Midbrain (tissue), 1 donor: Measurements from ENCODE around the gene LY6G5C.
A peak's percentile ranks its signal among the peaks of the same experiment; 100 is the strongest.

Experiments used
- DNase-seq: peaks from one replicate; lab custom pipeline; 2025; lab: John Stamatoyannopoulos, UW

The LY6G5C gene

DNA sequence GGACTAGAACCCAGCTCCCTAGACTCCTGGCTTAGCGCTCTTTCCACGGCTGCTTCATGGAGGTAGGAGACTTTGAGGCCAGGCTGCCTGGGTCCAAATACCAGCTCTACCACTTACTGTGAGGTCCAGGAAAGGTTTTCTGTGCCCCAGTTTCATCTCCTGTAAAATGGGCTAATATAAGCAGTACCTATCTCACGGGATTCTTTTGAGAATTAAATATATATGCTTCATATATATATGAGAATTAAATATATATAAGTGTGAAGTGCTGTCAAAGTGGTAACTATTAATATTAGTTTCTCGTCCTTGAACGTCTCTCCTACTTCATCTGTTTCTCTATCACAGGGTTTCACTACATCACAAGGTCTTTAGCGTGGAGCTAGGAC, 10.2 kb upstream of the LY6G5C start:
- DNase-seq: no peak

DNA sequence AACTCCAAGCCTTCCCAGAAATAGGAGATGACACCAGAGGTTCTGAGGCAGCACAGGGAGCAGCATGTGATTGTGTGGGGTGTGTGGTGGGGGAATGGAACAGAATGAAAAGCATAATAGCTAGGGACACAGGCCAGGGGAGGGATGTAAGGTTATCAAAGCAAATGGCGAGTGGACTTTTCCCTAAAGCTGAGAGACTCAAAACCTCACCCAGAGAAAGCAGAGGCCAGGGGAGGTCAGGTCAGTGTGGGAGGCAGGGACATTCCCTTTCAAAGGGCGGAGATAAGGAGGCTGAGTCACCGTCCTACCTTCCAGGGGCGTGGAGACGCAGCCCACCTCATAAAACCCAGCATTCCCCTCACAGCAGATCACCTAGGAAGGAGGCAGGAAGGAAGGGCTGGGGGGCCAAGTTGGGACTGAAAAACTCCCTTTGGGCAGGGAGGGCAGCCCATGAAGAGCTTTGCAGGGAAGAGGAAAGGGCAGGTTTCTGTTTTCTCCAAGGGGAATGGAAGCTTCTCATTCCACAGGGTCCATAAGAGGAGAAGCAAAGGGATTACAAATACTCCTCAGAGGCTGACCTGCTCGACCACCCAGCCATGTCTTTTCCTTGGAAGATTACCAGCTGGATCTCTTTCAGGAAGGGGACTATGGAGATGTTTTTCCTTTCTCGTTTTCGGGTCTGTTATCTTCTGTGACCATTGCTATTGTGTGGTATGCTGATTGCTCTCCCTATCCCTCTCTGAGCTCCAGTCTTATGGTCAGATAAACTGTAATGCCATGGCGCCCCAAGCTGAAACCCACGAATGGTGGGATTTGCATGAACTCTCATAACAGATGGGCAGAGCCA, 9.6 kb upstream of the LY6G5C start:
- no peak for DNase-seq

DNA sequence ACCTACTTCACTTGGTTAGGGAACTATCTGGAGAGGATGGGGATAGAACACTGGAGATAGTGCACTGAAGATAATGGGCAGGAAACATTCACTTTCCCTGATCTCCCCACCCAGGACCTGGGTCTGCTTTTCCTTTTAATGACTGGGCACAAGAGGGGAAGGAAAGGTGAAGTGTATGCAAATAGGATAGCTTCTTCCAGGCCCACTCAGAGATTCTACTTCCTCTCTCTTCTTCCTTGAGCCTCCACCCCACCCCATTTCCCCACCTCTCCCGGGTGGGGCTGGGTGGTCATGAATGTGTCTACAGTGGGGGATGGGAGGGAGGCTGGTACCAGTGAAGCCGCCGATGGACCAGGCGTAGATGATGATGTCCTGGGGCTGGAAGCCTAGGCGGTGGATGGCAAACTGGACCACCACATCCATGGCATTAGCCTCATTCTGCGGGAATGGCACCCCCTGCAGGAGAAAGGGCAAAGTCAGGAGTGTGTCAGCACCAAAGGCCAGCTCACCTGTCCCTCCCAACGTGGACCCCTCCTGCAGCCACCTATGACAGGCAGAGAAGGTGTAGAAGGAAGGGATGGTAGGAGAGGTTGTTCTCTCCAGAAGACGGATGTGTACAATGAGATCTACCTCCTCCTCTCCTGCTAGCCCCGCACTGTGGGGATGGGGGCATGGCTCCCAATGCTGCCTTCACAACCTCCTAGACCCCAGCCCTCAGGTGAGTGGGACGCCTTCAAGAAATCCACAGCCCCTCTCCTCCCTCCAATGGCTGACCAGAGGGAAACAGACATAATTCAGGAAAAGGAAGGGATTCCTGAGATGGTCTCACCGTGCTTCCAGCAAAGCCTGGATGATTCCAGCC, 8.6 kb upstream of the LY6G5C start:
- DNase-seq: no peak

DNA sequence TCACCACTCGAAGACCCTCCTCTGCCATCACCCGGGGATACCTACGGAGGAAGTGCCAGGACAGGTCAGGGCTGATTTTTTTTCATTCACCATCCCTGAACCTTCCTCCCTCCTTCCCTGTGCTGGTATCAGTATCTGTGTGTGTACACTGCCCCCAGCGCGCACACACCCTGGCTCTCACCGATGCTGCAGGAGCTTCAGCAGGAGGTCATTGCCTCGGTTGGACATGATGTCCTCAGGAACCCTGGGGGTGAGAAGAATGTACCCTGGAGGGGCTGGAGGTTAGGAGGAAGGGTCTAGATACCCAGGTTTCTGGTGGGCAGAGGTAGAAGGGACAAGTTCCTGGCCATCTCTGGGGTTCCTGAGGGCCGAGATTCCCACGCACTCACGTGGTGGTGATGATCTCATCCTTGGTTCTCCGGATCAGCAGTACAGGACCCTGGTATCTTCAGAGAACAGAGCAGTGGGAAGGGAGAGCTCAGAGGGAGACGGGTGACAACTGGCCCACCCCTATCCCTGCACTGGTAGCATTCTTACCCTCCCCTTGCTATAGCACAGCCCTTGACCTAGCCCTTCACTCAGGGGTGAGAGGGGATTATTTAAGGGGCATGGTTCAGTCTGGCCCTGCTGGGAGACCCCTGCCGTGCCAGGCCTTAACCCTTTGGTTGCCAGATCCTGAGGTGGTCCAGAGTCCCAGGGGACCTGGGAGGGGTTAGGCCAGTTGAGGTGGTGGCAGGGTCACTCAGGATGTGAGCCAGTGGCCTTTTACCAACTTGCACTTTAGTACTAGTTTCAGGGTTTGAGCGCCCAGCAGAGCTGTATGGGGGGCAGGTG, 7.2 kb upstream of the LY6G5C start:
- no peak for DNase-seq

DNA sequence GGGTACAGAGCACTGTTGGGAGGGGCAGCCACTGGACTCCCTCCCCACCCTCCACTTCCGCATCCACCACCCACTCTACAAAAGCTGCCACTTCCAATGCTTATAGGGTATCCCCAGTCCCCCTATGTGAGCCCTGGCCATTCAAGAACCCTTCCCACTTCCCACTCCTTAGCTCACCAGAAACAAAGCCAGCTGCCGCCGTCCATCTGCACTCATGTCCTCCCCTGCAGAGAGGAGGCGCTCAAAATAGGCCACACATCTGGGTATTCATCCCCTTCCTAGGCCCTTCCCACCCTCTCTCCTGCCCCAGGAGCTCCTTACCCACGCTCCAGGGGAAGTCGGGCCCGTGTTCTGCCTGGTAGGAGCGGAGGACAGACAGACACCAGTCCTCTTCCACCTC, 6.5 kb upstream of the LY6G5C start:
- no peak for DNase-seq

DNA sequence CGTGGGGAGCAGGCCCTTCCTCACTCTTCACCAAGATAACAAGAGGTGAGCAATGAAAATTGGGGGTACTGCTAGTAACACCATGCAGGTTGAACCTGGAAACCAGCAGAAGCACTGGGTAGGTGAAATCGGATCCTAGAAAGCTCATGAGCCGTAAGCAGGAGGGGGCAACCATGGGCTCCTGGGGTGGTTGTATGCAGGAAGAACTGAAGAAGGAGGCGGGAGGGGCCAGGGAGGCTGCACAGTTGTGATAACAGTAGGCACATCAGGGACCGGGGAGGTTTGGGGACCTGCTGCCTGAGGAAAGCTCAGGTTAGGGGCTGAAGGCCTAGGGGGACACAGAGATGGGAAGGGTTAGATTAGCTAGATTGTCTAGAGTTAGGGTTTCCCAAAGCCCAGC, 5.6 kb upstream of the LY6G5C start:
- no peak for DNase-seq

DNA sequence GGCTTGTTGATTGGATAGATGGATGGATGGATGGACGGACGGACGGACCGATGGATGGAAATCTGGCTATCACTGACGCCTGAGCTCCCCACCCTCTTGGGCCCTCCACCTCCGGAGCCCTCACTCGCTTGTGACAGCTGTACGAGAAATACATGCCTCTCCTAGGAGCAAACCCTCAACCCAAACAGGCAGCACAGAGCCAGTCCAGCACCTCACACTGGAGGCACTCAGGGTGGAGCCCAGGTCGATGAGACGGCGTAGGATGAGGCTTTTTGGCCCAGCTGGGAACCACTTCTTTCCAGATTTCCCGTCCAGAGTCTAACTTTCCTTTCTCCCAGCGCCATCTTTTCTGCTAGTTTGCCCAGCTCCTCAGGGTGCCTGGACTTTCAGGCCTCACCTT, 2.7 kb upstream of the LY6G5C start:
- no peak for DNase-seq

DNA sequence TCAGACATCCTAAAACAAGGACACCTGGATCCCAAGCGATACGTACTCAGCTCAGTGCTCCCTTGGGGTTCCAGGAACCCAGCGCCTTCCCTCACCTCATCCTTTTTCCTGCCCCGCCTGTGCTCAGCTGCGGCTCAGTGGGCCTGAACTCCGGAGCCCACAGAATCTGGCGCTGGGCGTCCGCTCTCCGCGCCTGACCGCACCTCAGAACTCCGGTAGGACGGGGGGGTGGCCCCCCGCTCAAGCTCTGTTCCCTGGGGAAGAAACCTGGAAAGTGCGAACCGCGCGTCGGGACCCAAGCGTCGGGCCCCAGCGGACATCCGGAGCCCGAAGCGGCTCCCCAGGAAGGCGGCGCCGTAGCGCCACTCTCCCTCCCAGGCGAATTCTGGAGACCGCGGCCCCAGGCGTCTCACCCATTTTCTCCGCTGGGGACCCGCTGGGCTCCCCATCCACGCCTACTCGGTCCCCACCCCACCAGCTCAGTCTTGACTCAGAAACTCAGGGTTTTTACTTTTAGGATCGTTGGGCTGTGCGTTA, 336 bp upstream of the LY6G5C start:
- peak; percentile 32 for DNase-seq

DNA sequence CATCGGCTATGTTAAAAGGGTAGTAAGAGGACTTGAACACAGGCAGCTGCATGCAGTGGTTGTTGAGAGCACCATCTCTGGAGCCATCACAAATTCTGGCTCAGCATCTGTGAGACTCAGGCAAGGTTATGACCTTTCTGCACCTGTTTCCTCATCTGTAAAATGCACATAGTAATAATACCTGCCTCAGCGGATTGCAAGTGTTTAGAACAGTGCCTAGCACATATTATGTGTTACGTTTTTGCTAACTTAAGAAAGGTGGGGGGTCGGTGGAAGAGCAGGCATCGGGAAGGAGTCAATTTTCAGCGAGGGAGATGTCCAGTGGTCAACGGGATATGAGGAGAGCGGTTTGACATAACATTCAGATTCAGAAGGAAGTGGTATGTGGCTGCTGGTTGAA, 2.9 kb downstream of the LY6G5C start:
- no peak for DNase-seq

DNA sequence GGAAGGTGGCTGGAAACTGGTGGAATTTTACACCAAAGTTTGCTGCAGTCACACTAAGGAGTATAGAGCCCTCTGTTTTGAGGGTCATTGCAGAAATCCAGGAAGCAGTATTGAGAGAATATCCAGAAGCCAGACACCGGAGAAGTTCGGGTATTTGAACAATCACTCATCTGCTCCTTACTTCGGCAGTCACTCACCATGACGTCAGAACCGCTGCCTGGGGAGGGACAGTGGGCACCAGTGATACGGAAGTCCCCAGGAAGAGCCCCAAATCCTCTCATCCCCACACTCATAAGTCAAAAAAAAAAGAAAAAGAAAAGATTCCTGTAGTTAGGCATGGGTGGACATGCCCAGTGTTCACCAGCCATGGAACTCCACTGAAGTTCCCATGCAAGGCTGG, 4.0 kb downstream of the LY6G5C start:
- DNase-seq: no peak

DNA sequence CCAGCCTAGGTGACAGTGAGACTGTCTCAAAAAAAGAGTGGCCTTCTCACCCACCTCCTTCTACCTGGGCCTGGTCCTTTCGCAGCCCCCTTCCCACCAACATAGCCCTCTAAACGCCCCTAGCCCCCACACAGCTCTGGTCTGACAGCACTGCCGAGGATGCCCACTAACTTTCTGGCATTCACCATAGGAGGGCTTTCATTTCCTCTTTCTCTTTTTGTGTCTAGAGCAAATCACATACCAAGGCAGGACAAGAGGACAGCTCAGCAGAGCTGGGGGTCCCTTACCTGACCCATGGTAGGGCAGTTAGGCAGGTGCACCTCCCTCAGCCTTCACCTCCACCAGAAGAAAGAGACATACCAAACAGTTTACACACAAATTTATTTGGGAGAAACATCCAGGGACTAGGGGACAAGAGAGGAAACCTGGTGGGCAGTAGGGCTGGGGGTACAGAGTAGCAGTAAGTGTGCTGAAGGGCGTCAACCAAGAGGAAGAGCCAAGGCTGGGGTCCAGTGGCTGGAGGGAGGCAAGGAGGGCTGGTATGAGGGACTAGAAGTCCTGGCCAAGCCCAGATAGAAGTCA, 4.5 kb downstream of the LY6G5C start:
- no peak for DNase-seq

DNA sequence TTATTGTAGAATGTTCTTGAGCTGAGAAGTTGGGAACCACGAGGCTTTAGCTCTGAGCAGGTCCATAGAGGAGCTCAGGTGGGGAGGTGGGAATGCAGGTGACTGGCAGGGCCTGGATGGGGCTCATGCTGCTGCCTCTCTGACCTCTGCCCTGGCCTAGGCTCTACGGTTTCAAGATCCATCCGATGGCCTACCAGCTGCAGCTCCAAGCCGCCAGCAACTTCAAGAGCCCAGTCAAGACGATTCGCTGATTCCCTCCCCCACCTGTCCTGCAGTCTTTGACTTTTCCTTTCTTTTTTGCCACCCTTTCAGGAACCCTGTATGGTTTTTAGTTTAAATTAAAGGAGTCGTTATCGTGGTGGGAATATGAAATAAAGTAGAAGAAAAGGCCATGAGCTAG, 11.2 kb downstream of the LY6G5C start, which contains the start of gene LY6G5B:
Gene LY6G5B, plus strand, starts transcription at position 301 of the 400 bp plus-strand sequence. CDS start 975 bp downstream, outside the sequence.
- DNase-seq: no peak

DNA sequence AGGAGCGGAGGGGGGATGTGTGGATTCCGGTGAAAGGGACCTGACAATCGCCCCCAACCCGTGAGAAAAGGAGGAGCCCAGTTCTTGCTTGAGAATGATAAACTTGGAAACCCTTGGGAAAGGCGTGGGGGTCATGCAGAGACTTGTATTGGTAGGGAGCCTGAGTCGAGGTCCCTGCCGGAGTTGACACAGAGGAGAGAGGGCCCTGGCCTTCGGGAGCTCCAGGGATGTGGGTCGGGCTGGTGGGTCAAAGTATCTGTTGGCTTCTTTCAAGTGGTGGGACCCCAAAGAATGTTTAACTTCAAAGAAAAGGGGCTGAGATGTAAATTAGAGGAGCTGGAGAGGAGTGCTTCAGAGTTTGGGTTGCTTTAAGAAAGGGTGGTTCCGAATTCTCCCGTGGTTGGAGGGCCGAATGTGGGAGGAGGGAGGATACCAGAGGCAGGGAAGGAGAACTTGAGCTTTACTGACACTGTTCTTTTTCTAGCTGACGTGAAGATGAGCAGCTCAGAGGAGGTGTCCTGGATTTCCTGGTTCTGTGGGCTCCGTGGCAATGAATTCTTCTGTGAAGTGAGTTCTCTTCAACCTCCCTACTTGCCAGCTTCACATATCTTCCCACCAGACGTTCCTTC, 14.4 kb downstream of the LY6G5C start:
- DNase-seq: no peak

DNA sequence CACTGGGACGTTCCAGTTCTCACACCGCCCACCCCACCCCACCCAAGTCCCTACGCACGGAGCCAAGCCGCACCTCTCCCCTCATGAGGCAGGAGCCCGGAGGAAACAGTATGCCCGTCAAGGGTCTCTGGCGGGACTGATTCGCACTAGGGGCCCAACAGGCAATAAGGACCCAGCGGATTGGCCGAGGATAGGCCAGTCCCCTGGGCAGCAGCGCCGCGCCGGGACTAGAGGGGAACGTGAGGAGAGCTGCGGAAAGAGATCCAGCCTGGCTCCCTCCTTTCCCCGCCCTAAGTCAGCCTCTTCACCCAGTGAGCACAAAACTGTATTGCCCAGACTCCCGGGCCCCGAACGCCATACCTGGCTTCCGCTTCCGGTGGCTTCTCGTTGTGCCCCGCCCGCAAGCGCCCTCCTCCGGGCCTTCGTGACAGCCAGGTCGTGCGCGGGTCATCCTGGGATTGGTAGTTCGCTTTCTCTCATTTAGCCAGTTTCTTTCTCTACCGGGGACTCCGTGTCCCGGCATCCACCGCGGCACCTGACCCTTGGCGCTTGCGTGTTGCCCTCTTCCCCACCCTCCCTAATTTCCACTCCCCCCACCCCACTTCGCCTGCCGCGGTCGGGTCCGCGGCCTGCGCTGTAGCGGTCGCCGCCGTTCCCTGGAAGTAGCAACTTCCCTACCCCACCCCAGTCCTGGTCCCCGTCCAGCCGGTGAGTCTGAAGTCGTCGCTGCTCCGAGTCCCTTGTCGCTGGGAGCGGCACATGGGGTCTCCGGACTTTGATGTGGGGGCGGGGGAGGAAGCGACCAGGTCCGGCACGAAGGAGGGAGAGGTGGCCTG, 15.1 kb downstream of the LY6G5C start, which contains the start of gene CSNK2B:
Gene CSNK2B, plus strand, starts transcription at position 580 of the 836 bp plus-strand sequence. CDS start 752 bp downstream, outside the sequence.
- DNase-seq: peak; percentile 99

DNA sequence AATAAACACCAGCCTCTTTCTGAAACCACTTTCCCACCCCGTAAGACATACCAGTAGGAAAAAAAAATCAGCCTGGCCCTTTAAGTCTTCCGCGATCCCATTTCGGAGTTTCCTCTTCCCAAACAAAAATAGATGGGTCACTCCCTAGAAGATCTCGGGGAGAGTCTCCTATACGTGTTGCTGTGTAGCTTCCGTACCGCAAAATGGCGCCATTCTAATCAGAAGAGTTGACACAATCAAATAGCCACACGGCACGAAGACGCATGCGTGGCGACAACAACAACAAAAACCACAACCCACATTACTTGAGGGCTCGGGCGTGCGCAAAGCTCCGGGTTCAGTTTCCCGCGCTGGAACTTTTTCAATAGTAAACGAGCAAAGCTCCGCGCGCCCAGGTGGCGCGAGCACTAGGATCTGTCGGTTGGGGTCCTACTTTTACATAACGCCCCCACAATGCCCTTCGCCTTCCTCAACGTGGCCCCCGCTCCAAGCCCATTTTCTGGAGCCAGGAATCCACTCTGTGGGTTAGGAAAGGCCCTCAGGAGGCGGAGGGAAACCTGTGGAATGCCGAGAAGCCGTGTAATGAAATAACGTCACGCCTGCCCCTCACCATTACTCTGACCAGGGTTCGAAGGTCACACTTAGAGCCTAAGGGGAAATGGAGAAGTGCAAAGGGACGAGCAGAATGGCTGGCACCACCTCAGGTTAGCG, 15.9 kb downstream of the LY6G5C start, which contains the start of gene GPANK1:
Gene GPANK1, minus strand, starts transcription at position 208 of the 711 bp plus-strand sequence. CDS start 519 bp downstream, outside the sequence.
- peak; percentile 91 for DNase-seq

DNA sequence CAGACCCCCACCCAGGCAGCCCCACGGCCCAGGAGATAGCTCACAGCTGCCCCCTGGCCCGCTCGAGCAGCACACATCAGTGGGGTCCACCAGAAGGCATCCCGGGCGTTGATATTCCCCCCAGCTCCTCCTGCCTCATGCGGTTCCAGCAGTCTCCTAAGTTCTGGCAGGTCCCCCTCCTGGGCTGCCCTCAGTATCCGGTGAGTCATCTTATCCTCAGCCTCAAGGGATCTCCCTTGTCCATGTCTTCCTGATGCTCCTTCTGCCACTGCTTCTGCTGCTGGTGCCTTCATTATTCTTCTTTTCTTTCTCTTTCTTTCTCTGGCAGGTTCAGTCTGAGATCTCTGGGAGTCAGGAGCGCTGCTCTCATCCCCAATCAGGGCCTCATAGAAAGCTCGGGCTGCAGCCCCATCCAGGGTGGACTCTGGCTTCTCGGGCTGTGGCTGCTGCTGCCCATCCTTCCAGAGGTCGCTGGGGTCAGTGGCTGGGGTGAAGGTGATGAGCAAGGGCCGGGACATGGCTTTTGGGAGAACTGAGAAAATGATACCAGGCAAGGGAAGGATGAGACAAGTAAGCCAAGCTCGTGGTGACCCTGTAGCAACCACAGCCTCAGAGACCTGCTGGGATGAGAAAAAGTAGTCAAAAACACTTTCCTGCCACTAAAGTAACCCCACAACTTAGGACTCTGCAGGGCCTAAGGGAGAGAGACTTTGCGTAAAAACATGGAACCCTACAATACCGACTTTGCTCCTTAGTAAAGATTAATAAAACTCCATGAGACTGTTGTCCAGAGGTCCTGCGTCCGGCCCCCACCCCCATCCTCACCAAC, 16.7 kb downstream of the LY6G5C start:
- no peak for DNase-seq

DNA sequence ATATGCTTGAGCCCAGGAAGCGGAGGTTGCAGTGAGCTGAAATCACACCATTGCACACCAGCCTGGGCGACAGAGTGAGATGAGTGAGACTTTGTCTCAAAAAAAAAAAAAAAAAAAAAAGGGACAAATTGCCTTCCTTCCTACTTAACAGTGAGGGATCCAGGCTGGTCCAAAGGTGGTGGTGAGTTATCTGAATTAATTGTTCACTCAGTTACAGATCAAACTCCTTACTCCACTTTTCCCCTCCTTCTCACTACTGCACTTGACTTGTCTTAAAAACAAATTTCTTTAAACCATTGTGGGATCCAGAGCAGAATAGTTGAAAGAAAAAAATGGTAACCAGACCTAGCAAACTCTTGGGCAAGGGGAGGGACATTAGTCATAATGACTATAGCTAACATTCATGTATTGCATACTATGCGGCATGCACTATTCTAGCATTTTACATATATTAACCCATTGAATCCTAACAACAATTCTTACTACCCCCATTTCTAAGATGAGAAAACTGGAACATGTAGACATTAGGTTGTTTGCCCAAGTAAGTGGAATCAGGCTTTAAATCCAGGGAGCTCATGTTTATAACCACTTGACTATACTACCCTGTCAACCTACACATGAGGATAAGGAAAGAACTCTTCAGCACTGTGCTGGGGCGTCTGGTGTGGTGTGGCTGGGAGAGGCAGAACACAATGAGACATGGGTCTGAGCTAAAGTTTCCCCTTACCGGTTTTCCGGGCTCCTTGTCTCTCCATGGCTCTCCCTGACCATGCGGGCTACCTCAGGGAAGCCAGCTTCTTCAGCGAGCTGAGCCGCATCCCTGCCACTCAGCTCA, 17.5 kb downstream of the LY6G5C start:
- no peak for DNase-seq
